SK-N-SH (cell line): ENCODE measurements around the gene SNX22.

Experiments used
- NRF1 ChIP-seq: IDR thresholded peaks from 2 replicates; pipeline ENCODE4 v1.6.1; 2012; ENCODE audit warnings: low read depth, mild to moderate bottlenecking, low read length
- RAD21 ChIP-seq: IDR thresholded peaks from 2 replicates; pipeline ENCODE4 v1.6.1; 2012; ENCODE audit warnings: mild to moderate bottlenecking, low read length
- SMC3 ChIP-seq: IDR thresholded peaks from 2 replicates; pipeline ENCODE4 v1.6.1; 2012; ENCODE audit warnings: low read depth, low read length, improper control_type of control experiment
- TEAD4 ChIP-seq: IDR thresholded peaks from 2 replicates; pipeline ENCODE4 v1.4.0; 2012; ENCODE audit warnings: mild to moderate bottlenecking, borderline replicate concordance; ENCODE audit not compliant: insufficient read depth
- TF ChIP-seq, protein P1 (sequence below): IDR thresholded peaks from 2 replicates; pipeline ENCODE4 v1.4.0; 2012; ENCODE audit warnings: low read depth, borderline replicate concordance

DNA sequence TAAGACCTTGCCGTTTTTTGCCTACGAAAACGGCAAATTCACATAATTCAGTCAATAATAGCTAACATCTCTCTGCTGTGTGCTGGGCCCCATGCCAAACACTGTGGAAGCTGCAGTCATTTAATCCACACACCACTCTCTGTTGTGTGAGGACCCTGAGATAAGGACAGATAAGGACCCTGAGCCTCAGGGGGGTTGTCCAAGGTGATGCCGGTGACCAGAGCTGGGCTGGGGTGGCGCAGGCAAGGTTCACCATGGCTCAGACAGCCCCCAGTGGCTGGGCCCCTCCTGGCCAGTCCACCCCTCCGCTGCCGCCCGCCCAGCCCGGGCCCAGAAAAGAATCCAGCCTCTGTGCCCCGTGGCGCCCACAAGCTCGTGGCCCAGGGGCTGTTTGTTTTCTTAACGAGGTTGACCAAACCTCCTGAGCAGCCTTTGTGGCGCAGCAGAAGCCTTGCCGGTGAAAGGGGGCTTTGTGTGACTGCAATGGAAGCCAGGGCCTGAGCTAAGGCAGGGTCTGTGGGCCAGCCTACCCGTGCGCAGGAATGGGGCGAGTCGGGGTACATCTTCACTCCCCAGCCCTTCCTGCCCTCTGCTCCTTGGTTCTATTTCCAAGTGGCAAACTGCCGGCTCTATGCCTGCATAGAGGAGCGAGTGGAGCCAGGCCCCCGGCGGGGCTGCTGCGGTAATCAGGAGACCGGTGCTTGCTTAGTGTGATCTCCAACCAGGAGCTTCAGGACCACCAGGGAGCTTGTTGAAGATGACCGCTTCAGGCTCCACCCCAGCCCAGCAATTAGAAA lies 4.4 kb upstream of the SNX22 start:
- TF ChIP-seq, protein P1, sequence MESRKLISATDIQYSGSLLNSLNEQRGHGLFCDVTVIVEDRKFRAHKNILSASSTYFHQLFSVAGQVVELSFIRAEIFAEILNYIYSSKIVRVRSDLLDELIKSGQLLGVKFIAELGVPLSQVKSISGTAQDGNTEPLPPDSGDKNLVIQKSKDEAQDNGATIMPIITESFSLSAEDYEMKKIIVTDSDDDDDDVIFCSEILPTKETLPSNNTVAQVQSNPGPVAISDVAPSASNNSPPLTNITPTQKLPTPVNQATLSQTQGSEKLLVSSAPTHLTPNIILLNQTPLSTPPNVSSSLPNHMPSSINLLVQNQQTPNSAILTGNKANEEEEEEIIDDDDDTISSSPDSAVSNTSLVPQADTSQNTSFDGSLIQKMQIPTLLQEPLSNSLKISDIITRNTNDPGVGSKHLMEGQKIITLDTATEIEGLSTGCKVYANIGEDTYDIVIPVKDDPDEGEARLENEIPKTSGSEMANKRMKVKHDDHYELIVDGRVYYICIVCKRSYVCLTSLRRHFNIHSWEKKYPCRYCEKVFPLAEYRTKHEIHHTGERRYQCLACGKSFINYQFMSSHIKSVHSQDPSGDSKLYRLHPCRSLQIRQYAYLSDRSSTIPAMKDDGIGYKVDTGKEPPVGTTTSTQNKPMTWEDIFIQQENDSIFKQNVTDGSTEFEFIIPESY = no peak
- TF ChIP-seq TEAD4 = no peak
- TF ChIP-seq NRF1 = no peak
- peak; percentile 8; the same call in 1 of the 2 replicates for TF ChIP-seq RAD21
- no peak; the same call in 1 of the 2 replicates for TF ChIP-seq SMC3
